GM19035 (cell line): ENCODE measurements around the gene ZNF19.
"Not testable (repeated sequence)": the region's sequence is repeated elsewhere in the genome, so short reads cannot be mapped to it uniquely, and the experiment has no call there.

ENCODE experiments used
- ATAC-seq: cut with Tn5 transposase; IDR thresholded peaks from one replicate; pipeline ENCODE4 v1.9.1; 2021; ENCODE audit not compliant: unreplicated experiment

The ZNF19 gene

DNA sequence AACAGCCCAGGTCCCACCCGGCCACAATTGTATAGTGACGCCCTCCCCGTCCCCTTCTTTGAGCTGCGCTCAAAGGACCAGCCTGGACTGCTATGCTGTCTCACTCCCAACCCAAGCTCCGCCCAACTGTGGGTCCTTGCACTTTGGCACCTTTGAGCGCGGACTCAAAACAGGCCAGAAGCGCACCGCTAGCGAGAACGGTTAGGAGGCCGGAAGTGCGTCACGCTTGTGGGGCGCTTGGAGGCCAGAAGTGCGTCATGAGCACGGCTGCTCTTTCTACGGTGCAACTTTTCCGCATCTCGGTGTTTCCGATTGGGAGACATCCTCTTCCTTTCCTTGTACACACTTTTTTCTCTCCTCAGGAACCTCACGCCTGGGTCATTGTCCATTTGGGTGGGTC lies at the start of gene ZNF19:
Gene ZNF19, minus strand, starts transcription at position 203 of the 400 bp plus-strand sequence. CDS start 7,210 bp downstream, outside the sequence.
- ATAC-seq = no peak

DNA sequence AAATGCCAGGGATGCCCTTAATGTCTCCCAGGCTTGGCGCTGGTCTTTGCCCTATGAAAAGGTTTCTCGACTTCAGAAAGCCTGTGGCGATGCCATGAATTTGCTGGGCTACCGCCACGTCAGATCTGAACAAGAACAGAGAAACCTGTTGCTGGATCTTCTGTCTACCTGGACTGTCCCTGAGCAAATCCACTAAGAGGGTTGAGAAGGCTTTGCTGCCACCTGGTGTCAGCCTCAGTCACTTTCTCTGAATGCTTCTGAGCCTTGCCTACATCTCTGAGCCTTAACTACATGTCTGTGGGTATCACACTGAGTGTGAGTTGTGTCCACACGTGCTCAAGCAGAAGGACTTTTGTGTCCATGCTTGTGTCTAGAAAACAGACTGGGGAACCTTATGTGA lies 48.5 kb upstream of the ZNF19 start:
- peak; percentile 73 for ATAC-seq

DNA sequence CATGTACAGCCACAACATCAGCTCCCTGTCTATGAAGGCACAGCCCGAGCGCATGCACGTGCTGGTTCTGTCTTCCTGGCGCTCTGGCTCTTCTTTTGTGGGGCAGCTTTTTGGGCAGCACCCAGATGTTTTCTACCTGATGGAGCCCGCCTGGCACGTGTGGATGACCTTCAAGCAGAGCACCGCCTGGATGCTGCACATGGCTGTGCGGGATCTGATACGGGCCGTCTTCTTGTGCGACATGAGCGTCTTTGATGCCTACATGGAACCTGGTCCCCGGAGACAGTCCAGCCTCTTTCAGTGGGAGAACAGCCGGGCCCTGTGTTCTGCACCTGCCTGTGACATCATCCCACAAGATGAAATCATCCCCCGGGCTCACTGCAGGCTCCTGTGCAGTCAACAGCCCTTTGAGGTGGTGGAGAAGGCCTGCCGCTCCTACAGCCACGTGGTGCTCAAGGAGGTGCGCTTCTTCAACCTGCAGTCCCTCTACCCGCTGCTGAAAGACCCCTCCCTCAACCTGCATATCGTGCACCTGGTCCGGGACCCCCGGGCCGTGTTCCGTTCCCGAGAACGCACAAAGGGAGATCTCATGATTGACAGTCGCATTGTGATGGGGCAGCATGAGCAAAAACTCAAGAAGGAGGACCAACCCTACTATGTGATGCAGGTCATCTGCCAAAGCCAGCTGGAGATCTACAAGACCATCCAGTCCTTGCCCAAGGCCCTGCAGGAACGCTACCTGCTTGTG lies 47.8 kb upstream of the ZNF19 start:
- no peak for ATAC-seq

DNA sequence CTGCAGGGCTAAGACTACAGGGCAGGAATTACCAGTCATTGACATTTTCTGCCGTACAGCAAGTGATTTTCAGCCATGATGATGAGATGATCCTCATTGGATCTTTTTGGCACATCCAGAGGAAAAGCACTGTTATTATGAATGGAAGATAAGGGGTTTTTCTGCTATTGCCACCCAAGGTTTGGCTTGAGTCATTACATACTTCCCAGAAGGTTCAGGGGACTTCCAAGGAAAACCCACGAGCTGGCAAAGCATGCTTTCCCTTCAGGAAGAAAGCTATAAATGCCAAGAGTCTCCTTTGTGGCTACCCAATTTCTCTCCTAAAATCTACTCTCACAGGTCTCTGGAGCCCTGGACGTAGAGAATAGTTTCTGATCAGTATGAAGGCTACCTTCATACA lies 43.2 kb upstream of the ZNF19 start:
- ATAC-seq = no peak

DNA sequence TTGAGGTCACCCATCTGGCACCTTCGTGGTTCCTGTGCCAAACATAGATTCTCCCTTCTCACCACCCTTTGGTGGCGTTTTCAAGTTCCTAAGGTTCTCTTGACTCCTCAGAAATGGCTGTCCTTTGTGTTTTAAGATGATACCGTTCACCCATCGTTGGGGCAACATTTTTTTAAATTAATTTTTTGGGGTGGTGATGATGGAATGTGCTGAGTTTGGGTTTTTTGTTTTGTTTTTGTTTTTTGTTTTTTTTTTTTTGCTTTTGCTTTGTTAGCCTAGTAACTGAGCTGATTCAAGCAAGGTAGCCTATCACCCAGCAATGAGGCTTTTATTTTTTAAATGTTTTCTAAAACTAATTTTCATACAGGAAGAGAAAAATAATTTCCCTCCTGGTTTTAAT lies 39.7 kb upstream of the ZNF19 start:
- no peak for ATAC-seq

DNA sequence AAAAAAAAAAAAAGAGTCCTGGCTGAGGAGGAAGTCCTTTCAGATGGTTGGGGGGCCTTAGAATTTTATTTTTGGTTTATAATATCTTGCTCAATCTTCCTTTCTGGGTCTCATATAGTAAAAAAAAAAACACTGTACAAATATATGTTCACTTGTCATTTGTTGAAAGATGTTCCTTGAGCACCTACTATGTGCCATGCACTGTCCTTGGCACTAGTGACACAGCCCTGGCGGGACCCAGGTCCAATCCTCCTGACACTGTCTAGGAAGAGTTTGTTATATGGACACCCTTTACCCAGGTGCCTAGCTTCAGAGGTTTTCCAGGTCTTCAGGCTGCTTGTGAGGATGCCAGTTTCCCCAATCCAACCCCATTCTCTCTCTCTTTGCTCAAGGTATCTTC lies 39.1 kb upstream of the ZNF19 start:
- no peak for ATAC-seq

DNA sequence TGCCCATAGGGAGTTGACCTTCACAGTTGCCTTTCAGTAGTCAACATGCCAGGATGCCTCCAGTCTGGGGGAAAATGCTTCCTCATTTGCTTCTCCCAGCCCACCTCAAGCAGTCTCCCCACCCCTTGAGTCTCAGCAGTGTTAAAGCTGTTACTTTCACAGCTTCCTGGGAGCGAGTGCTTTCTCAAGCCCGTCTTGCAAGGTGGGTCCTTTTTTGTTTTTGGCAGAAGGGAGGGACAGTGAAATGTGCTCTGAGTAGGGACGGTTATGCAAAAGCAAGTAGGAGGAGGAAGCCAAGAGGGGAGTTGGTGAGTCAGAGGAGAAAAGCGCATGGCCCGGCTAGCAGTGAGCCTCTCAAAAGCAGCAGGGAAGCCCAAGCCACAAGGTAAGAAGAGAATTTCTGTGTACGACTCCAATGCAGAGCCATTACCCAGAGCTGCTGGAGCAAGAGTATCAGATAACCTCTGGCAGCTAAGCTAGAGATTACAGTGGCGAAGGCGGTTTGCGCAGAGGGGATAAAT lies 37.0 kb upstream of the ZNF19 start, which contains the start of gene CHST4:
Gene CHST4, plus strand, starts transcription at position 316 of the 521 bp plus-strand sequence. CDS start 10,252 bp downstream, outside the sequence.
- no peak for ATAC-seq

DNA sequence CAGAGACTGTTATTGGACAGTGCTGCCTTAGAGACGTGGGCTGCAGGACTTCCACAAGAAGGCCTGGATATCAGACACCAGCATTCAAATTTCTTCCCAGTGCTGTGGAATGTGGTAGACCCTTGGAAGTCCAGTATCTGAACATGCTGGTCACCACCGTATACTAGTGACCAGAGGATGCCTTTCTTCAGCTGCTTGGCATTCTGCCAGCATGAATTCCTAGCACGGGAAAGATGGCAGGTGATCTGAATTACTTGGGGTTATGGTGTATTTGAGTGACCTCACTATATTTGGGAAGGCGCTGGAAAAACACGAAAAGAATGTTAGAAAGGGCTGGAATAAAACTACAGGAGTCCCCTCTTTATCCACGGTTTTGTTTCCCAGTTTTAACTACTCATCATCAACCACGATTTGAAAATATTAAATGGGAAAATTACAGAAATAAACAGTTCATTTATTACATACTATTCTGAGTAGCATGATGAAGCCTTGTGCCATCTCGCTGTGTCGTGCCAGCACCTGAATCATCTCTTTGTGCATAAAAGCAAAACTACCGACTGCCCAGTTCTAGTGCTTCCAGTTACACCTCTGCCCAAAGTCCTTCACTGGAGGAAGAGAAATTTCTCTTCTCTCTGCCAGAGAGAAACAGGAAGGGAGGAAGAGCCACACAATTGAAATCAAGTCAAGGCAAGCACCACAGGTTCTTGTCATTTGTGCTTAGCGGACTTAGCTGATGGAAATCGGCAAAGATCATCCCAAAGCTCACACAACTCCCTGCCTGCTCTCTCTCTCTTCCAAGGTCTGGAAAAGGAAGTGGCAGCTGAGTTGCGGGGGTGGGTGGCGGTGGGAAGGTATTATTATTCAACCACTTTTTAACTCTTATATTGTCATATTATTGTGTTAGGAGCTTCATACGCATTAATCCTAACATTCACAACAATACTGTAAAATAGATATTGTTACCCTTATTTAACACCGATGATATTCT lies 35.7 kb upstream of the ZNF19 start:
- ATAC-seq = no peak

DNA sequence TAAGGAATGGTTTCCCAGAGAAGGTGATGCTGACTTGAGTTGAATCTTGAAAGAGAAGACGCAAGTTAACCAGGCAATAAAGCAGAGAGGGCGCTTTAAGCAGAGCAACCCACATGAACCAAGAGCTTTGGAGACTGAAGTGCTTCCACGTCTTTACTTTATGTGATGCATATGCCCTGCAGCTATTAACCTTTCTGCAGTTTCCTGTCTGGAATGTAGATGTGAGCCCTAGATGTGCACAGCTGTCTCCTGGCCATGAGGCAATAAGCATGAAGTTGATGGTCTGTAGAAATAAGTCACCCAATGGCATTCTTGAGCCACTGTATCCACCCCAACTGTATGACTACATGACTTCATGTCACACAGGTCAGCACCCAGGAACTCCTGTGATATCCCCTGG lies 31.4 kb upstream of the ZNF19 start:
- ATAC-seq = no peak

DNA sequence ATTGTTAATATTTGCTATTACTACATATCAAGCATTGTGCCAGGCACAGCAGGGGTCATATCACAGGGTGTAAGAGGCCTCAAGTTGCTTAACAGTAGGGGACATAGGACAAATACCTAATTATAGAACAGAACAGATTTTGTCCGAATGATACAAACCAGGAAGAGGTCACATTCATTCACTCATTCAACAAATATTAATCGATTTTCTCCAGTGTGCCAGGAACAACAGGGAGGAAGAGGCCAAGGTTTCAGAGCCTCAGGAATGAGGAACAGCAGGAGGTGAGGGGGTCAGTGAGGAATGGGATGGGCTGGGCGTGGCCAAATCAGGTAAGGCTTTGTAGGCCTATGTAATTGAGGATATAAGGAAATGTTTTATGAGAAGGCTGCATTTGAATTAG lies 25.9 kb upstream of the ZNF19 start:
- no peak for ATAC-seq

DNA sequence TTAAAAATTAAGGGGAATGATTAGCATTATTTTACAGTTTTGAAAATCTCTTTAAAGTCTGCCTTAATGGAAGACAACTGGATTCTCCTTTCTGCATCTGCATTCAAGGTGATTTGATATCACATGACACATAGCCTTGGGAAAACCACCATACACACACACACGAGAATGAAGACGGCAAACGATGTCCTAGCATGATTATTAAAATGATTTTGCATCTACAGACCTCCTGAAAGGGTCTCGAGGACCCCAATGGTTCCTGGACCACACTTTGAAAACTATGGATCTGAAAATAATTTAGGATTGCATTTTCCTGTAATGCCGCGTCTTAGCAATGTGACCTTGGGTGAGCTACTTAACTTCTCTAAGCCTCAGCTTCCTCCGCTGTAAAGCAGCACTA lies 25.4 kb upstream of the ZNF19 start:
- ATAC-seq = no peak

DNA sequence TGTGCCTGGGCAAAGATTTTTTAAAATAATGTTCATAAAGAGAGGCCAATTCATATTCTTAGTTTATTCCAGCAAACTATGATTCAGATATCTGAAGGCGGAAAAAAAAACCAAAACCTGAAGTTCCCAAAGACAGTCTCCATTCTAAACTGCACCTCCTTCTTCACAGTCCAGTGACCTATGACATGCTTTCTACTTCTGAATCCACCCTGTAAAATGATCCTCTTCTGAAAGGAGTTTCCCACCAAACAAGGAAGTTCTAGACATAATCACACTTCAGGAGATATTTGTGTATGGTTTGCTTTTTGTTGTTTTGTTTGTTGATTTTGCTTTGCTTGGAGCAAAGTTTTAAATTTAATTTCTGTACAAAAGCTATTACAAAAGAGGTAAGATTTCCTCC lies 24.2 kb upstream of the ZNF19 start:
- ATAC-seq = no peak

DNA sequence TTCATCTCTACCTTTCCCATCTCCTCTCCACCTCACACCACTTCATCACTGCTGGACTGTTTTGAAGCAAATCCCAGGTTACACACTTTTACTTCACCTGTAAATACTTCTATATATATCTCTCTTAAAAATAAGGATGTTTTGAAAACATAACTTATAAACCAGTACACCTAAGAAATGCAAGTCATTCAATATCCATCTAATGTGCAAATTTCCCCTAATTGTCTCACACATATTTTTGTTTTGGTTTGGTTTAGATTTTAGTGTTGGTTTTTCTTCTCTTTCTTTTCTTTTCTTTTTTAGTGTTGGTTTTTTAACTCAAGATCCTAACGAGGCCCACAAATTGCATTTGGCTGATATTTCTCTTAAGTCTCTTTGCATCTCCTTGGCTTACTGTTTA lies 17.9 kb upstream of the ZNF19 start:
- ATAC-seq = no peak

DNA sequence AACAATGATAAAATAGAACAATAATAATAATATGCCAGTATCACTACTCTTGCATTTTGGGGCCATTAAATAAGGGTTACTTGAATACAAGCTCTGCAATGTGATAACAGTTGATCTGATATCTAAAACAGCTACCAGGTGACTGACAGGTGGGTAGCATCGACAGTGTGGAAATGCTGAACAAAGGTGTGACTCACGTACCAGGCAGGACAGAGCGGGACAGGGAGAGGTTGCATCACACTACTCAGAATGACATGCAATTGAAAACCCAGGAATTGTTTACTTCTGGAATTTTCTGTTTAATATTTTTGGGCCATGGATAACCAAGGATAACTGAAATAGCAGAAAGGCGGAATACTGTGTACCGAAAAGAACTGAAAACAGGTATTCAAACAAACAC lies 15.8 kb upstream of the ZNF19 start:
- no peak for ATAC-seq

DNA sequence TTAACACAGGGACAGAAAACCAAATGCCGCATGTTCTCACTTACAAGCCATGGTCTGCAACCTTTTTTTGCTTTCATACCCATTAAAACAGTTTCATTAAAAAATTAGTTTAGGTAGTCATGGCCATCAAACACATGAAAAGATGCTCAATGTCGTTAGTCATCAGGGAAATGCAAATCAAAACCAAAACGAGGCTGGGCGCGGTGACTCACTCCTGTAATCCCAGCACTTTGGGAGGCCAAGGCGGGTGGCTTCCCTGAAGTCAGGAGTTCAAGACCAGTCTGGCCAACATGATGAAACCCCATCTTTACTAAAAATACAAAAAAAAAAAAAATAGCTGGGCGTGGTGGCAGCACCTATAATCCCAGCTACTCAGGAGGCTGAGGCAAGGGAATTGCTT lies 14.9 kb upstream of the ZNF19 start:
- not testable (repeated sequence) for ATAC-seq

DNA sequence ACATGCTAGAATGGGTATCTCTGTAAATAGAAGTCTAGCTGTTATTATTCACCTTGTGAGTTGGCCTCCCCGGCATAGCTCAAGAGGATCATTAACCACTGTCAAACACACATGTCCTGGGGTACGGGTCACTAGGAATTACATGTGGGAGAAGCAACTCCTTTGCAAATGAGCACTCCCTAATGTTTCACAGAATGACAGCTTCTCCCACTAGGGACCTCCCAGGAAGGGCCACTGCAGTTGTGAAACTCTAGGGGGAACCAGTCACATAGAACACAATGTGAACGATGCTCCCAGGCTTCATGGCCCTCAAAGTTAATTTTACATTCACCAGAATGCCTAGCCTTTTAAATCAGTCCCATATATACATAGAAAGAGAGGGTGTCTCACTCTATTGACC lies 12.4 kb upstream of the ZNF19 start:
- no peak for ATAC-seq

DNA sequence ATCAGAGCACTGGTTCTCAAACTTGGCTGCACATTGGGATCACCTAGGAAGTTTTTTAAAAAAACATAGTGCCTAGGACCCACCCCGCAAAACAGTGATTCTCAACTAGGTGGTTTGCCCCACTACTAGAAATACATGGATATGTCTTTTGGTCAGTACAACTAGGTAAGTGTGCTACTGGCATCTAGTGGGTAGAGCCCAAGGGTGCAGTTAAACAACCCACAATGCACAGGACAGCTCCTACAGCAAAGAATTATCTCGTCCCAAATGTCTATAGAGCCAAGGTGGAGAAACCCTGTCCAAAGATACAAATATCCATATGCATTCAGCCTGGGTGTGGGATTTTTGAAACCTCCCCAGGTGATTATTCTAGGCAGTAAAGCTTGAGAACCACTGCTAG lies 11.8 kb upstream of the ZNF19 start:
- no peak for ATAC-seq

DNA sequence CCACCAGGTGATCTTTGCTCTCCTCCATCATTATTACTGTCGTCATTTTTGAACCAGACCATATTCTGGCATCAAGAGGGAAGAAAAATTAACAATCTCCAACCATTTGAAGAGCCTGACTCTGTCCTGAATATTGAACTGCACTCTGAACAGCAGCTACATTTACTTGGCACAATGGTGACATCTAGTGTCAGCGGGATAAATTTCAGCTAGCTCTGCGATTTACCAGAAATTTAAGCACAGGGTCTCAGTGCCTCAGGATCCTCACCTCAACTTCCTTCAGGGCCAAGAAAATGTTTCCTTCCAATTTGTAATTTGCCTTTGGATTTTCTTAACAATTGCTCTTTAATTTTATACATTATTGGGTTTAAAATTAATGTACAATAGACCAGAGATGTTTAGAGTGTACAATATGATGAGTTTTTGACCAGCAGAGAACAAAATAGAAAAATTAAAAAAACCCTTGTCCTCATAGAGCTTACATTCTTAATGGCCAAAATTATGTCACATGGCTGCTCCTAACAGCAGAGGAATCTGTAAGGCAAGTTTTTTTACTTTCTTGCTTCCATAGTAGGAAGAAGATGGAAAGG lies 10.7 kb upstream of the ZNF19 start:
- ATAC-seq = no peak

DNA sequence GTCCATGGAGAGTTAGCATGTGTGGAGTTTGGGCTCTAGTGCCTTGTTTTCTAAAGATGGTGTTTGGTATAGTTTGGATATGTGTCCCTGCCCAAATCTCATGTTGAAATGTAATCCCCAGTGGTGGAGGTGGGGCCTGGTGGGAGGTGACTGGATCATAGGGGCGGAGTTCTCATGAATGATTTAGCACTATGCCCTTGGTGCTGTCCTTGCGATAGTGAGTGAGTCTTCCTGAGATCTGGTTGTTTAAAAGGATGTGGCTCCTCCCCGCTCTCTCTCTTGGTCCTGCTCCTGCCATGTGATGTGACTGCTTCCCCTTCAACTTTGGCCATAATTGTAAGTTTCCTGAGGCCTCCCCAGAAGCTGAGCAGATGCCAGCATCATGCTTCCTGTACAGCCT lies 8.9 kb upstream of the ZNF19 start:
- ATAC-seq = no peak

DNA sequence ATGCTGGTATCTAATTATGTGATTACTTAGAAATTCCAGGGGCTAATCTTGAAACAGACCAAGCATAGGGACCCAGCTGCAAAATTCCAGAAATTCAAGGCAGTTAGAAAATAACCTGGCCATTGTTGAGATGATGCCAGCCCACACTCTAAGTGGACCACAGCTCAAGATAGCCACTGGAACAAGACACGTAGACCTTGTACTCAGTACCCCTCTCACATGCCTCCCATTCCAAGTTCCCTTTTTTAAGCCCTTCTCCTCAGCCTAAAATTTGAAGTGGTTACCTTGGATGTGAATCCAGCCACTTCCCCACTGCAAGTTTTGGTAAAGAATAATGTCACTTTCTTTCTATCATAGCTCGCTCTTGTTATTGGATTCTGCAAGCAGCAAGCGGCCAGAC lies 4.1 kb upstream of the ZNF19 start:
- ATAC-seq = no peak

DNA sequence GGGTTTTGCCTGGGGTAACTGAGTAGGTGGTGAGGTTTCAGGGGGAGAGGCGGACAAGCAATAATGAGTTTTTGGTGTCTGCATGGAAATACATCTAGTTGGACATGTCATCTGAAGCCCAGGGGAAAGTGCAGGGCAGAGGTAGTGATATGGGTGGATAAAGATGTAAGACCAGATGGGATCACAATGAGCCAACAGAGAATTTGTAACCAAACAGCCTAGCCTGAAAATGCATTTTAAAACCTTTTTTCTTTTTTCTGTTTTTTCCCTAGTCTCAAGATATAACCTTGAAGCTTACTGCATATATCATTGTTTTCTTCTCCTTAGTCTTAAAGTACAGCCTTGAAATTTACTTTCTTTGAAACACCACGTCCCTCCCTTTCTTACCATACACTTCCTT lies 3.7 kb upstream of the ZNF19 start:
- no peak for ATAC-seq
